HPDE6-E6E7 (cell line): ENCODE data around the gene CIT.
"Not testable (repeated sequence)": the region's sequence is repeated elsewhere in the genome, so short reads cannot be mapped to it uniquely, and the experiment has no call there.

Source experiments
- DNase-seq: peaks from one replicate; pipeline ENCODE4 v3.0.0; 2011; ENCODE audit warnings: missing footprints; ENCODE audit errors: extremely low spot score

Gene CIT

GRCh38 chr12:119744900-119745606, 132.1 kb downstream of the CIT start:
- no peak for DNase-seq

GRCh38 chr12:119742700-119743099, 134.4 kb downstream of the CIT start:
- DNase-seq: no peak

DNA sequence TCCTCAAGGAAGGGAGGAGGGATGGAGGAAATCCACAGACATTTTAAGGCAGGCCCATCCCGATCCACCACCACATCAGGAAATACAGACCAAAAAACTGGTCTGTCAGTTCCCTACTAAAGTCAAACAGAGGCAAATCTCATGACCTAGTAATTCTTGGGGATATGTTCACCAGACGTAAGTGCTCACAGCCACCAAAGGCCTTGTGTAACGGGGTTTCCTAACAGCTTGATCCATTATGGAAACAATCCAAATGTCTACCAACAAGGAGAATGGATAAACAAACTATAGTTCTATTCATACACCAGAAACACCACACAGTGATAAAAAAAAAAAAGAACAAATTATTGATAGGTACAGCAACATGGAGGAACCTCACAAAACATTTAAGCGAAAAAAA, 136.3 kb downstream of the CIT start:
- no peak for DNase-seq

DNA sequence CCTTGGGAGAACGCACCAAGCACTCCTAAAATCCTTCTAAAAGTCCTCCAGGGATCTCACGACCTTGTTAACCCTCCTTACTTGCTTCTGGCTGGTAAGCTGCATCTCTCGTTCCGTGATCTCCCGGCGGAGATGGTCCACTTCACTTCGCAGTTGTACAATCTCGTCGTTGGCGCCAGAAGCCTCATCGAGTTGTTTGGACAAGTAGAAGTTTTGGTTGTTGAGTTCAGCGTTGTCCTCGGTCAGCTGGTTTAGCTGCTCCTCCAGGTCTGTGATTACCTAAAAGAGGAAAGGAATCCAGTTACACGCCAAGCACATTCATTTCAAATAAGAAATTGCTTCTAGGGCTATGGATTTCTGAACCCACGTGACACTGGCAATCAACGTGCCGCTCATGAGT, 142.0 kb downstream of the CIT start:
- DNase-seq: no peak

DNA sequence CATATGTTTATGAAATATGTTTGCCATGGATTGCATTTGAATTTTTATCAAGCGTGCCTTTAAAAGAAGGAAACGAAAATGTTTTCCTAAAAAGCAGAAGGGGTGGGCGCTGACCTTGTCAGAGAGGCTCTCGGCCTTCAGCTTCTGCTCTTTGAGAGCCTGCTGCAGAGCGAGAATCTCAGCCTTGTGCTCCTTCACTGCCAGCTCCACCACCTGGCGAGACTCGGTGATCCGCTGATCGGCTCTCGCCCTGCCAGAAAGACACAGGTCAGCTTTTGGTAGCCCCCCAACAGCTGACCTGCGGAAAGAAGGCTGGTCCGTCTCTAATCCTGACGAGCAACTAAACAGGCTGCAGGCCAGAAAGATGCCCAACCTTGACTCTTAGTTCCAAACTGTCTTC, 146.7 kb downstream of the CIT start:
- DNase-seq: no peak

GRCh38 chr12:119729871-119730270, 147.2 kb downstream of the CIT start:
- DNase-seq: no peak

DNA sequence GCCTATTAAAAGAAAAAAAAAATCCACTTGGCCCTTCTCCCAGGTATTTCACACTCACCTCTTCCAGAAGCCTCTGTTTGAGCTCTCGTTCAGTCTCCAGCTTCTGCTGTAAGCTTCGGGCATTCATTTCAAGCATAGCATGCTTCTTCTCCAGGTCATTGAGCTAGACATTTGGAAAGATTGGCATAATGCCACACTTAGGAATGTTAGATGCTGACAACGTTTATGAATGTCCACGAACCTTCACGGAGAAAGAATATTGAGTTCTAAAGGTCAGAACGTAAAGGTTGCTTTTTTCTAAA, 148.7 kb downstream of the CIT start:
- no peak for DNase-seq

DNA sequence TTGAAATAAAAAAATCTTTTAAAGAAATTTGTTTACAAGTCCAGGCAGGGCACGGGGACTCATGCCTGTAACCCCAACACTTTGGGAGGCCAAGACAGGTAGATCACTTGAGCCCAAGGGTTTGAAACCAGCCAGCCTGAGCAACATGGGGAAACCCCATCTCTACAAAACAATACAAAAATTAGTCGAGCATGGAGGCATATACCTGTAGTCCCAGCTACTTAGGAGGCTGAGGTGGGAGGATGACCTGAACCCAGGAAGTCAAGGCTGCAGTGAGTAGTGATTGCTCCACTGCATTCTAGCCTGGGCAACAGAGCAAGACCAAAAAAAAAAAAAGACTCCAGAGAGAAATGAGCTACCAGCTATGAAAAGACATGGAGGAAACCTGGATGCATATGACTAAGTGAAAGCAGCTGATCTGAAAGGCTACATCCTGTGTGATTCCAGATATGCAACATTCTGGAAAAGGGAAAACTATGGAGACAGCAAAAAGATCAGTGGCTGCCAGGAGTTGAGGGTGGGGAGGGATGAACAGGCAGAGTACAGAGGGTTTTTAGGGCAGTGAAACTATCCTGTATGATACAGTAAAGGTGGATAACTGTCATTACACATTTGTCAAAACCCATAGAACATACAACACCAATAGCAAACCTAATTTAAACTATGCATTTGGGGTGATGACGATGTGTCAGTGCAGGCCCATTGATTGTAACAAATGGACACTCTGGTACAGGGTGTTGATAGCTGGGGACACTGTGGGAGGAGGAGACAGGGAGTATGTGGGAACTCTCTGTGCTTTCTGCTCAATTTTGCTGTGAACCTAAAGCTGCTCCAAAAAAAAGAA, 149.3 kb downstream of the CIT start:
- no peak for DNase-seq

DNA sequence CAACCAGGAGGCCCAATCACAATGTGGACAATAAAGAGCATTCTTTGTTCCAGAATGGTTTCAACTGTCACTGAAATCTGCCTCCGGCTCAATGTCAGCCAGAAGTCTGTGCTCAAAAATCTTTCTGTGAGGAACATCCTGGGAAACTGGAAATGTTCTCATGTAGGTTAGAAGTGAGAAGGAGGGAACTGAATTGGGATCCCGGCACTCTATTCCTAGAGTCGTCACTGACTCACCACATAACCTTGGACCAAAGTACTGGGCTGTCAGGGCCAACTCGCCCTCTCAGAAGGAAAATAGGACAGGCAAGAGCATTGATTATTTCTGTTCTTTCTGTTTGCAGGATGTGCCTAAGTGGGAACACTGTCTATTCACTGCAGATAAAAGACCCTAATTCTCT, 151.6 kb downstream of the CIT start:
- no peak for DNase-seq

- DNase-seq: no peak
These were observed 155.8 kb downstream of the CIT start for GRCh38 chr12:119721306-119721705.

- DNase-seq: no peak
These were observed 156.8 kb downstream of the CIT start for GRCh38 chr12:119720349-119720748.

DNA sequence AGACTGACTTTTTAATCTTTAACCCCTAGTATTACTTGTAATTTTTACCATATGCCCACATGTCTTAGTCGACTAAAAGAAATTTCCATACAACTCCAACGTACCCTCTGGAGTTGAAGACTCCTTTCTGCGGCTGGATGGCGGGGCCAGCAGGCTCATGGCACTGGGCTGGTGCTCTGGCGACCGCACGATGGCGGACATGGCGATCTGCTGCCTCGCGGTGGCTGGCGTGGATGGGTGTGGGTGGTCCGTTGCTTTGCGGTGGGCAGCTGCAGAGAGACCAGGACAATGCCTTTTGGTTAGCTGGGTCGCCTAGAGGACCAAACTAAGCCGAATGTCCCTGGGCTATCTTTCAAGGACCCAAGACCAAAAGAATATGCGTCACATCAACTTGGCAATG, 159.0 kb downstream of the CIT start:
- no peak for DNase-seq

DNA sequence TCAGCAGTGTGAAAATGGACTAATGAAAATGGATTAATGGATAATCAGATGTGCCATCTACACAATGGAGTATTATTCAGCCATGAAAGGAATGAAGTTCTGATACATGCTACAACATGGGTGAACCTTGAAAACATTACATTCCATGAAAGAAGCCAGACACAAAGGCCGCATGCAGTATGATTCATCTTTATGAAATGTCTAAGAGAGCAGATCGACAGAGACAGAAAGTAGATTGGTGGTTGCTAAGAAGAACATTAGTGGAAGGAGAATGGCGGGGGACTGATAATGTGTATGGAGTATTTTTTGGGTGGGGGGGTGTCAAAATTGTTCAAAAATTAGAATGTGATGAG, 161.9 kb downstream of the CIT start:
- DNase-seq: no peak

- DNase-seq: no peak
These were observed 162.4 kb downstream of the CIT start for GRCh38 chr12:119714614-119715267.

GRCh38 chr12:119713551-119714031, 163.5 kb downstream of the CIT start:
- DNase-seq: no peak

- no peak for DNase-seq
These were observed 164.4 kb downstream of the CIT start for GRCh38 chr12:119712721-119713120.

DNA sequence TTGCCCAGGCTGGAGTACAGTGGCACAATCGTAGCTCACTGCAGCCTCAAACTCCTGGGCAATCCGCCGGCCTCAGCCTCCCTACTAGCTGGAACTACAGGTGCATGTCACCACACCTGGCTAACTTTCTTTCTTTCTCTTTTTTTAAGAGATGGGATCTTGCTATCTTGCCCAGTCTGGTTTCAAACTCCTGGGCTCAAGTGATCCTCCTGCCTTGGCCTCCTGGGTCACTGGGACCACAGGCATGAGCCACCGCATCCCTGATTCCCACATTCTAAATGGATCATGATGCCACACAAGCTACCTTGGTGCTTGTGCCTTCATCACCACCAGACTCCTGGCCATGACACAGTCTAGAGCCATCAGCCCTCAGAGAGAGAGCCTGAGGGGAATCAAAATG, 165.4 kb downstream of the CIT start:
- no peak for DNase-seq

DNA sequence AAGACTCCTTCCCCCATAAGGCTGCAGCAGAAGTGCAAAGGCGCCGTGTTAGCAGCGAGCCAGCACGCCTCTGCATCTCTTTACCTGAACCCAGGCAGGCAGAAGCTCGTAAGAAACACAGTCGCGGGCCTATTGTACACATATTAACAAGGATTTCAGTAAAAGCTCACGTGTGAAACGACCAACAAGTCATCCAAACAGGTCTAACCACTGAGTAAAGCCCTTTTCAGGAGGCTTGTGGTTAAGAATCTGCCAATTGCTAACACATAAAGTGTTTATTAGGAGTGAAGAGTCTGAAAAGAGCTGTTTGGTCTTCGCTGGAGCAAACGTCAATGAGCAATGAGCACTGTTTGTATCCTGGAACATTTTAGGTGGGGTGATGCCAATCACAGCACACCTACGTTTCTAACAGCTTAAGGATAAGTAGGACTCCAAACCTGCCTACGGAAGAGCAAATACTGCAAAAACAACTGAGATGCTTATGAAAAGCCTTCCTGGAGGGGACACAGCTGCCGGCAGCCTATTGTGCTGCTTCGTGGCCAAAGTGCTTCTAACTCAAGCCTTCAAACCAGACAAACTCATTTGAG, 166.1 kb downstream of the CIT start:
- DNase-seq: no peak

- DNase-seq: peak; percentile 60
These were observed 166.7 kb downstream of the CIT start for GRCh38 chr12:119710374-119710964.

- DNase-seq: not testable (repeated sequence)
These were observed 170.7 kb downstream of the CIT start for GRCh38 chr12:119706427-119706826.

DNA sequence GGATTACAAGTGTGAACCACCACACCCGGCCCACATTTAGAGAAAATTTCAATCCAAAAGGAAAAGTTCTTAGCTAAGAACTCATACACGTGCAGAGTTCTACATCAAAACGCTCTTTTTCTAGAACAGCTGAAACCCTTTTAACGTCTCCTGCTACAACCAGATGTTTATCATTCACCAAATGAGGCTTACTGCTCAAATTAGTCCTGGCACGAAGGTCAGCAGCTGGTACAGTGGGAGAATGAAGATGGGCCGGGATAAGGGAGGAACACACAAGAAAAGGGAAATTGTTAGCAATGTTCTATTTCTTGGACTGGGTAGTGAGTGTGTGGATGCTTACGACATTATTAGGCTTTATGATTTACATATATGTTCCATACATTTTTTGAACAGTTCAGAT, 171.9 kb downstream of the CIT start:
- no peak for DNase-seq

- DNase-seq: no peak
These were observed 172.9 kb downstream of the CIT start for GRCh38 chr12:119704065-119704747.
